Liver (tissue), 9 donors: Measurements from ENCODE around the gene FBN2. TPM values are rescaled to one million over a fixed set of nuclear protein-coding genes. Genes with fewer than 3 reads are reported as not detected.
"Not testable (repeated sequence)": the region's sequence is repeated elsewhere in the genome, so short reads cannot be mapped to it uniquely, and the experiment has no call there.

ENCODE experiments used
- DNase-seq: peaks from one replicate; pipeline ENCODE4 v3.0.0-alpha.2; 2017; ENCODE audit warnings: low spot score
- H3K27ac ChIP-seq, 2 donors: one replicate each; pipeline ENCODE4 v1.7.0; 2013; ENCODE audit warnings: inconsistent platforms in 2 of 2, low read length in 2 of 2, control low read depth in 1 of 2, low read depth in 1 of 2, mild to moderate bottlenecking in 1 of 2
- H3K27me3 ChIP-seq, 4 donors: one replicate each; pipeline versions ENCODE4 v1.6.1 to v1.7.0; 2013; ENCODE audit warnings: low read length in 3 of 4, inconsistent platforms in 1 of 4, mild to moderate bottlenecking in 1 of 4, moderate library complexity in 1 of 4; ENCODE audit not compliant: control insufficient read depth in 4 of 4, insufficient read depth in 4 of 4
- H3K36me3 ChIP-seq, 4 donors: one replicate each; pipeline versions ENCODE4 v1.6.1 to v1.7.0; 2013; ENCODE audit warnings: low read length in 3 of 4, mild to moderate bottlenecking in 3 of 4, low read depth in 1 of 4, moderate library complexity in 1 of 4; ENCODE audit not compliant: control insufficient read depth in 4 of 4, insufficient read depth in 3 of 4
- H3K4me1 ChIP-seq, 4 donors: one replicate each; pipeline versions ENCODE4 v1.6.1 to v1.7.0; 2013; ENCODE audit warnings: low read length in 3 of 4, mild to moderate bottlenecking in 3 of 4, moderate library complexity in 1 of 4; ENCODE audit not compliant: control insufficient read depth in 4 of 4, insufficient read depth in 4 of 4
- H3K4me3 ChIP-seq, 3 donors: one replicate each; pipeline versions ENCODE4 v1.6.1 to v1.7.0; 2013; ENCODE audit warnings: low read length in 3 of 3, control low read depth in 1 of 3, low read depth in 1 of 3, mild to moderate bottlenecking in 1 of 3
- H3K9ac ChIP-seq, 2 donors: one replicate each; pipeline ENCODE4 v1.7.0; 2013; ENCODE audit warnings: low read length in 2 of 2, mild to moderate bottlenecking in 2 of 2, moderate library complexity in 2 of 2, control low read depth in 1 of 2, low read depth in 1 of 2
- H3K9me3 ChIP-seq, 4 donors: one replicate each; pipeline versions ENCODE4 v1.6.1 to v1.7.0; 2013; ENCODE audit warnings: low read length in 3 of 4; ENCODE audit not compliant: control insufficient read depth in 4 of 4
- EGR1 ChIP-seq, 2 donors: IDR thresholded peaks; 2 replicates each; pipeline ENCODE4 v1.6.1; 2016 to 2018; ENCODE audit warnings: antibody characterized with exemption in 2 of 2, low read depth in 2 of 2
- FOXA1 ChIP-seq: IDR thresholded peaks from 2 replicates; pipeline ENCODE4 v1.6.1; 2016; ENCODE audit warnings: antibody characterized with exemption
- GABPA ChIP-seq, 2 donors: IDR thresholded peaks in 1 of 2; conservative IDR thresholded peaks in 1 of 2; 2 replicates each; pipeline ENCODE4 v1.6.1; 2016; ENCODE audit warnings: antibody characterized with exemption in 2 of 2, mild to moderate bottlenecking in 1 of 2, moderate library complexity in 1 of 2
- HNF4A ChIP-seq, 2 donors: conservative IDR thresholded peaks; 2 replicates each; pipeline ENCODE4 v1.6.1; 2016; ENCODE audit warnings: antibody characterized with exemption in 2 of 2, mild to moderate bottlenecking in 2 of 2
- HNF4G ChIP-seq: IDR thresholded peaks from 2 replicates; pipeline ENCODE4 v1.6.1; 2016; ENCODE audit warnings: antibody characterized with exemption
- JUND ChIP-seq, 2 donors: IDR thresholded peaks; 2 replicates each; pipeline ENCODE4 v1.6.1; 2016; ENCODE audit warnings: antibody characterized with exemption in 2 of 2
- NR2F2 ChIP-seq: IDR thresholded peaks from 2 replicates; pipeline ENCODE4 v1.6.1; 2016; ENCODE audit warnings: antibody characterized with exemption
- RAD21 ChIP-seq, 2 donors: IDR thresholded peaks; 2 replicates each; pipeline ENCODE4 v1.6.1; 2016; ENCODE audit warnings: antibody characterized with exemption in 2 of 2, mild to moderate bottlenecking in 2 of 2
- RXRA ChIP-seq, 2 donors: IDR thresholded peaks; 2 replicates each; pipeline ENCODE4 v1.6.1; 2017 to 2018; ENCODE audit warnings: antibody characterized with exemption in 2 of 2, mild to moderate bottlenecking in 1 of 2
- SP1 ChIP-seq: IDR thresholded peaks from 2 replicates; pipeline ENCODE4 v1.6.1; 2018; ENCODE audit warnings: antibody characterized with exemption, mild to moderate bottlenecking
- TAF1 ChIP-seq: conservative IDR thresholded peaks from 2 replicates; pipeline ENCODE4 v1.6.1; 2016; ENCODE audit warnings: antibody characterized with exemption, mild to moderate bottlenecking
- YY1 ChIP-seq: IDR thresholded peaks from 2 replicates; pipeline ENCODE4 v1.6.1; 2016; ENCODE audit warnings: antibody characterized with exemption, mild to moderate bottlenecking
- WGBS: extraction: QIAGEN DNeasy Blood & Tissue Kit; methylation state at CpG from one replicate; pipeline ENCODE4 v1.1.7; 2013; 5-methylcytosine and 5-hydroxymethylcytosine counted together
- polyA plus RNA-seq, 2 donors: library from polyadenylated mRNA; stranded (reverse) in 1 of 2; unstranded in 1 of 2; fragments of 200-250 nt in 1 of 2; fragments of >200 nt in 1 of 2; fragmentation: Nextera tagmentation in 1 of 2; extraction: Ambion mirVana in 1 of 2; gene quantifications; one replicate each; pipeline versions ENCODE4 v1.2.1 to v1.2.3, GENCODE V29; 2013 to 2015
- total RNA-seq, 2 donors: library from RNA; depleted of rRNA; stranded (reverse); fragments of >200 nt; gene quantifications; one replicate each; pipeline ENCODE4 v1.2.3, GENCODE V29; 2014
- TF ChIP-seq, protein P1 (sequence below): IDR thresholded peaks from 2 replicates; pipeline ENCODE4 v1.6.1; 2016; ENCODE audit warnings: antibody characterized with exemption
- TF ChIP-seq, protein P2 (sequence below): IDR thresholded peaks from 2 replicates; pipeline ENCODE4 v1.6.1; 2016; ENCODE audit warnings: antibody characterized with exemption
- TF ChIP-seq, protein P3 (sequence below): IDR thresholded peaks from 2 replicates; pipeline ENCODE4 v1.6.1; 2016; ENCODE audit warnings: antibody characterized with exemption, mild to moderate bottlenecking
- TF ChIP-seq, protein P4 (sequence below): fragments of 150-350 bp; IDR thresholded peaks from 2 replicates; pipeline ENCODE4 v1.5.1; 2017; ENCODE audit warnings: improper control_type of control experiment, low read depth, low read length; ENCODE audit not compliant: missing input control
- TF ChIP-seq, protein P5 (sequence below): IDR thresholded peaks from 2 replicates; pipeline ENCODE4 v1.6.1; 2016; ENCODE audit warnings: antibody characterized with exemption
- donor health status: healthy.
- donor health status: healthy.
- donor health status: healthy.
- donor health status: healthy.
- donor health status: healthy.

The FBN2 gene
- total and polyA plus RNA-seq, 4 donors: 0.08 to 4.1 (median 0.47) TPM

DNA sequence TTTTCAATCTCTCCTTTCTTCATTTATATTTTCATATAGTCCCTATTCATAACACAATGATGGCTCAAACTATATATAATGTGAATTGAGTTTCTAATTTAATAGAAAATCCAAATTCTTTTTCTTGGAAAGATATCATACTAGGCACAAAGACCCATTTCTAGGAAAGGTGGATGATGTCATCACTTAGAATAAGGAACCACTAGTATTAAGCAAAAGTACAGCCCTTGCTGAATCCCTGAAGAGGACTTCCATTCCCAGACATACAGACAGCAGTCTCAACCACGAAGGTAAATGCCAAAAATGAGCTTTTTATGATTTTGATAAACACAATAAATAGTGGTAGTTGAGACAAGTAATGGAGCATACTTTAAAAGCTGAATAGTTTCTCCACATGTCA is 210.0 kb downstream of the FBN2 start:
- Histone ChIP-seq H3K4me3 (no peak overlapping the region), H3K4me1 (no peaks in the 10 kb centered on the region), H3K9ac (no peak overlapping the region), H3K27ac (no peak overlapping the region), H3K36me3 (no peaks in the 10 kb centered on the region), H3K27me3 (no peaks in the 10 kb centered on the region), H3K9me3 (no peaks in the 10 kb centered on the region)
- 41% methylated on average over 1 of the region's 1 CpG for WGBS
- no peak for TF ChIP-seq SP1
- TF ChIP-seq, protein P1, sequence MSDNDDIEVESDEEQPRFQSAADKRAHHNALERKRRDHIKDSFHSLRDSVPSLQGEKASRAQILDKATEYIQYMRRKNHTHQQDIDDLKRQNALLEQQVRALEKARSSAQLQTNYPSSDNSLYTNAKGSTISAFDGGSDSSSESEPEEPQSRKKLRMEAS: no peak
- TF ChIP-seq, protein P2, sequence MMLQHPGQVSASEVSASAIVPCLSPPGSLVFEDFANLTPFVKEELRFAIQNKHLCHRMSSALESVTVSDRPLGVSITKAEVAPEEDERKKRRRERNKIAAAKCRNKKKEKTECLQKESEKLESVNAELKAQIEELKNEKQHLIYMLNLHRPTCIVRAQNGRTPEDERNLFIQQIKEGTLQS: no peak
- TF ChIP-seq YY1: no peak
- TF ChIP-seq, protein P3, sequence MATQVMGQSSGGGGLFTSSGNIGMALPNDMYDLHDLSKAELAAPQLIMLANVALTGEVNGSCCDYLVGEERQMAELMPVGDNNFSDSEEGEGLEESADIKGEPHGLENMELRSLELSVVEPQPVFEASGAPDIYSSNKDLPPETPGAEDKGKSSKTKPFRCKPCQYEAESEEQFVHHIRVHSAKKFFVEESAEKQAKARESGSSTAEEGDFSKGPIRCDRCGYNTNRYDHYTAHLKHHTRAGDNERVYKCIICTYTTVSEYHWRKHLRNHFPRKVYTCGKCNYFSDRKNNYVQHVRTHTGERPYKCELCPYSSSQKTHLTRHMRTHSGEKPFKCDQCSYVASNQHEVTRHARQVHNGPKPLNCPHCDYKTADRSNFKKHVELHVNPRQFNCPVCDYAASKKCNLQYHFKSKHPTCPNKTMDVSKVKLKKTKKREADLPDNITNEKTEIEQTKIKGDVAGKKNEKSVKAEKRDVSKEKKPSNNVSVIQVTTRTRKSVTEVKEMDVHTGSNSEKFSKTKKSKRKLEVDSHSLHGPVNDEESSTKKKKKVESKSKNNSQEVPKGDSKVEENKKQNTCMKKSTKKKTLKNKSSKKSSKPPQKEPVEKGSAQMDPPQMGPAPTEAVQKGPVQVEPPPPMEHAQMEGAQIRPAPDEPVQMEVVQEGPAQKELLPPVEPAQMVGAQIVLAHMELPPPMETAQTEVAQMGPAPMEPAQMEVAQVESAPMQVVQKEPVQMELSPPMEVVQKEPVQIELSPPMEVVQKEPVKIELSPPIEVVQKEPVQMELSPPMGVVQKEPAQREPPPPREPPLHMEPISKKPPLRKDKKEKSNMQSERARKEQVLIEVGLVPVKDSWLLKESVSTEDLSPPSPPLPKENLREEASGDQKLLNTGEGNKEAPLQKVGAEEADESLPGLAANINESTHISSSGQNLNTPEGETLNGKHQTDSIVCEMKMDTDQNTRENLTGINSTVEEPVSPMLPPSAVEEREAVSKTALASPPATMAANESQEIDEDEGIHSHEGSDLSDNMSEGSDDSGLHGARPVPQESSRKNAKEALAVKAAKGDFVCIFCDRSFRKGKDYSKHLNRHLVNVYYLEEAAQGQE: no peak
- no peak for TF ChIP-seq RAD21 (IDR thresholded peaks at IDR 0.05)
- no peak for TF ChIP-seq HNF4G
- TF ChIP-seq NR2F2: no peak
- TF ChIP-seq FOXA1: no peak
- TF ChIP-seq HNF4A (conservative IDR thresholded peaks at IDR 0.05): no peak
- no peak for TF ChIP-seq RXRA (IDR thresholded peaks at IDR 0.05)
- TF ChIP-seq JUND (IDR thresholded peaks at IDR 0.05): no peak
- TF ChIP-seq, protein P4, sequence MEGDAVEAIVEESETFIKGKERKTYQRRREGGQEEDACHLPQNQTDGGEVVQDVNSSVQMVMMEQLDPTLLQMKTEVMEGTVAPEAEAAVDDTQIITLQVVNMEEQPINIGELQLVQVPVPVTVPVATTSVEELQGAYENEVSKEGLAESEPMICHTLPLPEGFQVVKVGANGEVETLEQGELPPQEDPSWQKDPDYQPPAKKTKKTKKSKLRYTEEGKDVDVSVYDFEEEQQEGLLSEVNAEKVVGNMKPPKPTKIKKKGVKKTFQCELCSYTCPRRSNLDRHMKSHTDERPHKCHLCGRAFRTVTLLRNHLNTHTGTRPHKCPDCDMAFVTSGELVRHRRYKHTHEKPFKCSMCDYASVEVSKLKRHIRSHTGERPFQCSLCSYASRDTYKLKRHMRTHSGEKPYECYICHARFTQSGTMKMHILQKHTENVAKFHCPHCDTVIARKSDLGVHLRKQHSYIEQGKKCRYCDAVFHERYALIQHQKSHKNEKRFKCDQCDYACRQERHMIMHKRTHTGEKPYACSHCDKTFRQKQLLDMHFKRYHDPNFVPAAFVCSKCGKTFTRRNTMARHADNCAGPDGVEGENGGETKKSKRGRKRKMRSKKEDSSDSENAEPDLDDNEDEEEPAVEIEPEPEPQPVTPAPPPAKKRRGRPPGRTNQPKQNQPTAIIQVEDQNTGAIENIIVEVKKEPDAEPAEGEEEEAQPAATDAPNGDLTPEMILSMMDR: no peak
- DNase-seq: no peak

DNA sequence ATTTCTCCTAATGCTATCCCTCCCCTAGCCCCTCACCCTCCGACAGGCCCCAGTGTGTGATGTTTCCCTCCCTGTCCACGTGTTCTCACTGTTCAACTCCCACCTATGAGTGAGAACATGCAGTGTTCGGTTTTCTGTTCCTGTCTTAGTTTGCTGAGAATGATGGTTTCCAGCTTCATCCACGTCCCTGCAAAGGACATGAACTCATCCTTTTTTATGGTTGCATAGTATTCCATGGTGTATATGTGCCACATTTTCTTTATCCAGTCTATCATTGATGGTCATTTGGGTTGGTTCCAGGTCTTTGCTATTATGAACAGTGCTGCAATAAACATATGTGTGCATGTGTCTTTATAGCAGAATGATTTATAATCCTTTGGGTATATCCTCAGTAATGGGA is 216.6 kb downstream of the FBN2 start:
- not testable (repeated sequence) for H3K9me3 ChIP-seq, H3K4me1 ChIP-seq, H3K36me3 ChIP-seq, H3K27me3 ChIP-seq, DNase-seq, H3K4me3 ChIP-seq, H3K9ac ChIP-seq, H3K27ac ChIP-seq
- 82% methylated on average over 4 of the region's 4 CpGs for WGBS

DNA sequence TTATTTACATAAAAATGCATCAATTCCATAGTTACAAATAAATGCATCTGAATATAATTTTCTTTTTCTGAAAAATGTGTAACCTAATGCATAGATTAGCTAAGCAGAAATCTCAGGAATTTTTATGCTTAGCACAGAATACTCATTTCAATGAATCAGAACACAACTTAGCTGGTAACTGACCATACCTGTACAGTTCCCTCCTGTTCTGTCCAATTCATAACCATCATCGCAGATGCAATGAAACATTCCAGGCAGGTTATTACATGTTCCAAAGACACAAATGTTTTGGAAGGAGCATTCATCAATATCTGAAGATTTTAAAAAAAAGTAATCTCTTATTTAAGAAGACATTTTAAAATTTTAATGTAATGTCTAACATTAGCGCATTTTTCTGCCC is 219.4 kb downstream of the FBN2 start:
- Histone ChIP-seq H3K27me3 (no peaks in the 10 kb centered on the region), H3K36me3 (no peaks in the 10 kb centered on the region), H3K9me3 (no peaks in the 10 kb centered on the region), H3K4me3 (no peak overlapping the region), H3K27ac (no peak overlapping the region), H3K4me1 (no peaks in the 10 kb centered on the region), H3K9ac (no peak overlapping the region)
- WGBS: 86% methylated on average over 2 of the region's 2 CpGs
- no peak for DNase-seq
- TF ChIP-seq, protein P5, sequence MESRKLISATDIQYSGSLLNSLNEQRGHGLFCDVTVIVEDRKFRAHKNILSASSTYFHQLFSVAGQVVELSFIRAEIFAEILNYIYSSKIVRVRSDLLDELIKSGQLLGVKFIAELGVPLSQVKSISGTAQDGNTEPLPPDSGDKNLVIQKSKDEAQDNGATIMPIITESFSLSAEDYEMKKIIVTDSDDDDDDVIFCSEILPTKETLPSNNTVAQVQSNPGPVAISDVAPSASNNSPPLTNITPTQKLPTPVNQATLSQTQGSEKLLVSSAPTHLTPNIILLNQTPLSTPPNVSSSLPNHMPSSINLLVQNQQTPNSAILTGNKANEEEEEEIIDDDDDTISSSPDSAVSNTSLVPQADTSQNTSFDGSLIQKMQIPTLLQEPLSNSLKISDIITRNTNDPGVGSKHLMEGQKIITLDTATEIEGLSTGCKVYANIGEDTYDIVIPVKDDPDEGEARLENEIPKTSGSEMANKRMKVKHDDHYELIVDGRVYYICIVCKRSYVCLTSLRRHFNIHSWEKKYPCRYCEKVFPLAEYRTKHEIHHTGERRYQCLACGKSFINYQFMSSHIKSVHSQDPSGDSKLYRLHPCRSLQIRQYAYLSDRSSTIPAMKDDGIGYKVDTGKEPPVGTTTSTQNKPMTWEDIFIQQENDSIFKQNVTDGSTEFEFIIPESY: no peak
- TF ChIP-seq, protein P2: no peak
- TF ChIP-seq TAF1 (no peak), NR2F2 (no peak), YY1 (no peak), RAD21 (IDR thresholded peaks at IDR 0.05) (no peak), GABPA (IDR thresholded peaks at IDR 0.05 in 1 of 2, conservative IDR thresholded peaks at IDR 0.05 in 1 of 2) (no peak), HNF4A (conservative IDR thresholded peaks at IDR 0.05) (no peak), EGR1 (IDR thresholded peaks at IDR 0.05; ENCODE audit: low read depth in 2 of 2) (no peak)
- TF ChIP-seq, protein P4: no peak
